GM21619 (cell line): Measurements from ENCODE around the gene DNAH14.

Experiments used
- ATAC-seq: cut with Tn5 transposase; IDR thresholded peaks from one replicate; pipeline ENCODE4 v1.9.1; 2021; ENCODE audit not compliant: unreplicated experiment

Gene DNAH14

GRCh38 chr1:225388372-225388771 lies 458.9 kb downstream of the DNAH14 start:
- ATAC-seq = no peak

GRCh38 chr1:225389843-225390242 lies 460.4 kb downstream of the DNAH14 start:
- ATAC-seq = no peak

GRCh38 chr1:225396357-225396756 lies 466.9 kb downstream of the DNAH14 start:
- ATAC-seq = no peak

- ATAC-seq = no peak
Observed at GRCh38 chr1:225400968-225401367, 471.5 kb downstream of the DNAH14 start.

- ATAC-seq = no peak
Observed at GRCh38 chr1:225406976-225407725, 477.7 kb downstream of the DNAH14 start.

GRCh38 chr1:225407755-225408154 lies 478.3 kb downstream of the DNAH14 start:
- ATAC-seq = no peak

- ATAC-seq = no peak
Observed at GRCh38 chr1:225408249-225408648, 478.8 kb downstream of the DNAH14 start.

- ATAC-seq = no peak
Observed at GRCh38 chr1:225409051-225409450, 479.6 kb downstream of the DNAH14 start.

GRCh38 chr1:225410036-225410435 lies 480.6 kb downstream of the DNAH14 start:
- ATAC-seq = no peak

- ATAC-seq = no peak
Observed at GRCh38 chr1:225412321-225412720, 482.8 kb downstream of the DNAH14 start.

- no peak for ATAC-seq
Observed at GRCh38 chr1:225412803-225413351, 483.4 kb downstream of the DNAH14 start.

- ATAC-seq = no peak
Observed at GRCh38 chr1:225413708-225414375, 484.4 kb downstream of the DNAH14 start.

- no peak for ATAC-seq
Observed at GRCh38 chr1:225415307-225415706, 485.8 kb downstream of the DNAH14 start.

- ATAC-seq = no peak
Observed at GRCh38 chr1:225415967-225416745, 486.7 kb downstream of the DNAH14 start.

GRCh38 chr1:225418059-225418458 lies 488.6 kb downstream of the DNAH14 start:
- ATAC-seq = no peak

GRCh38 chr1:225418598-225418997 lies 489.1 kb downstream of the DNAH14 start:
- ATAC-seq = no peak

- ATAC-seq = no peak
Observed at GRCh38 chr1:225422031-225422605, 492.6 kb downstream of the DNAH14 start.

GRCh38 chr1:225422795-225423517 lies 493.5 kb downstream of the DNAH14 start:
- no peak for ATAC-seq

- ATAC-seq = no peak
Observed at GRCh38 chr1:225423518-225423855, 494.0 kb downstream of the DNAH14 start.

- ATAC-seq = no peak
Observed at GRCh38 chr1:225424562-225425200, 495.2 kb downstream of the DNAH14 start.
